Adrenal gland (tissue), 19 donors: Measurements from ENCODE around the gene DPY19L3. TPM values are rescaled to one million over a fixed set of nuclear protein-coding genes. Genes with fewer than 3 reads are reported as not detected.

ENCODE experiments used
- DNase-seq, 7 donors: peaks; one replicate each; pipeline ENCODE4 v3.0.0-alpha.2; 2019 to 2020
- H3K27ac ChIP-seq, 5 donors: fragments of 200-600 bp; sonication (generic) in 4 of 5; 1 replicate in 3 of 5; 2 replicates in 2 of 5; pipeline versions ENCODE4 v1.5.1 to v1.8.0; 2016 to 2020; ENCODE audit warnings: mild to moderate bottlenecking in 1 of 5
- H3K27me3 ChIP-seq: fragments of 200-600 bp; 2 replicates; pipeline ENCODE4 v1.8.0; 2021
- H3K36me3 ChIP-seq, 2 donors: fragments of 200-600 bp; replicated peaks in 1 of 2; 1 replicate in 1 of 2; 2 replicates in 1 of 2; pipeline versions ENCODE4 v1.5.1 to v1.8.0; 2018 to 2022
- H3K4me1 ChIP-seq, 2 donors: fragments of 200-600 bp; replicated peaks in 1 of 2; 1 replicate in 1 of 2; 2 replicates in 1 of 2; pipeline versions ENCODE4 v1.5.1 to v1.8.0; 2018 to 2021
- H3K4me3 ChIP-seq, 4 donors: fragments of 200-600 bp; sonication (generic) in 3 of 4; one replicate each; pipeline ENCODE4 v1.5.1; 2016 to 2018
- H3K9me3 ChIP-seq, 3 donors: fragments of 200-600 bp; sonication (generic) in 1 of 3; replicated peaks in 1 of 3; 1 replicate in 2 of 3; 2 replicates in 1 of 3; pipeline versions ENCODE4 v1.5.1 to v1.8.0; 2016 to 2021
- CTCF ChIP-seq, 6 experiments: fragments of 450-650 bp in 4 of 6; fragments of 200-600 bp in 2 of 6; sonication (generic) in 1 of 6; IDR thresholded peaks; 1 replicate in 5 of 6; 2 replicates in 1 of 6; pipeline versions ENCODE4 v1.5.1 to v1.8.0; 2016 to 2021; ENCODE audit warnings: antibody characterized with exemption in 6 of 6, mild to moderate bottlenecking in 2 of 6, moderate library complexity in 1 of 6
- POLR2A ChIP-seq, 2 donors: fragments of 450-650 bp; IDR thresholded peaks; one replicate each; pipeline ENCODE4 v1.6.1; 2017; ENCODE audit warnings: antibody characterized with exemption in 2 of 2, mild to moderate bottlenecking in 2 of 2, moderate library complexity in 1 of 2
- WGBS, 4 donors: extraction: QIAGEN DNeasy Blood & Tissue Kit in 2 of 4; methylation state at CpG; one replicate each; pipeline versions ENCODE4 v1.1.5 to v1.1.7; 2013 to 2017; 5-methylcytosine and 5-hydroxymethylcytosine counted together
- intact Hi-C, 2 donors: fragments of 100-400 bp; cut with DNase I; formaldehyde crosslinking; loops; one replicate each; pipeline versions ENCODE4 v1.14.1 to v1.15.0; 2022 to 2023
- long read RNA-seq, 10 donors: library from polyadenylated mRNA in 3 of 10; unstranded in 2 of 10; stranded (forward) in 1 of 10; transcript quantifications; one replicate each; pipeline ENCODE4 v2.0.0 and lab custom pipeline, GENCODE V29; 2021 to 2026
- polyA plus RNA-seq, 3 donors: library from polyadenylated mRNA; stranded (reverse); fragments of 200-250 nt in 2 of 3; fragments of 350-450 nt in 1 of 3; fragmentation: Illumina TruSeq in 1 of 3; extraction: RNeasy Lipid Tissue Mini Kit (QIAGEN cat#74804) in 1 of 3; gene quantifications; one replicate each; pipeline ENCODE4 v1.2.3, GENCODE V29; 2013 to 2014
- total RNA-seq, 9 donors: library from RNA; depleted of rRNA in 4 of 9; stranded (reverse); fragments of >200 nt in 4 of 9; fragments of 120-200 nt in 1 of 9; fragmentation: NEBNext Ultra II Directional in 1 of 9; extraction: Animal tissue kit (Norgen Biotek cat#: 25700) in 1 of 9; gene quantifications; one replicate each; pipeline versions ENCODE4 v1.1.0 to v1.2.4, GENCODE V29; 2013 to 2023
- donor health status: healthy with polysubstance abuse.
- donor health status: Bipolar disorder and iron deficiency.
- donor health status: DM: yes; HTN: yes; CAD: no.
- donor health status: DM: no; HTN: no; CAD: no.
- donor health status: DM: no; HTN: no; CAD: no.
- donor health status: DM: yes; HTN: yes; CAD: no.

Gene DPY19L3
- total RNA-seq, result 10 to 100 TPM; 19.6 to 31.0 (median 23.4) TPM
- polyA plus RNA-seq, result 10 to 100 TPM in 1 of 3 donors, 1 to 10 TPM in 2; 5.4 to 12.9 (median 6.8) TPM
- long read RNA-seq, donor 1, partial matches to known transcripts, result 0 of 2 reads
- long read RNA-seq, donor 1, other reads (novel, unspliced or antisense), result 0 of 2 reads
- long read RNA-seq, donor 2, partial matches to known transcripts, result 0 of 1 reads
- long read RNA-seq, donor 2, other reads (novel, unspliced or antisense), result 0 of 1 reads
- long read RNA-seq, donor 3, full-length matches to known transcripts, result 2 of 2 reads
- long read RNA-seq, donor 3, partial matches to known transcripts, result 0 of 2 reads
- long read RNA-seq, donor 3, other reads (novel, unspliced or antisense), result 0 of 2 reads
- long read RNA-seq, donor 4, result 0 reads
- long read RNA-seq, donor 5, full-length matches to known transcripts, result 3 of 9 reads
- long read RNA-seq, donor 5, partial matches to known transcripts, result 2 of 9 reads
- long read RNA-seq, donor 5, other reads (novel, unspliced or antisense), result 4 of 9 reads
- long read RNA-seq, donor 6, partial matches to known transcripts, result 1 of 1 reads
- long read RNA-seq, donor 6, other reads (novel, unspliced or antisense), result 0 of 1 reads
- long read RNA-seq, donor 7, full-length matches to known transcripts, result 1 of 1 reads
- long read RNA-seq, donor 7, partial matches to known transcripts, result 0 of 1 reads
- long read RNA-seq, donor 7, other reads (novel, unspliced or antisense), result 0 of 1 reads
- long read RNA-seq, donor 8, full-length matches to known transcripts, result 3 of 8 reads
- long read RNA-seq, donor 8, partial matches to known transcripts, result 5 of 8 reads
- long read RNA-seq, donor 8, other reads (novel, unspliced or antisense), result 0 of 8 reads
- long read RNA-seq, donor 9, full-length matches to known transcripts, result 3 of 8 reads
- long read RNA-seq, donor 9, partial matches to known transcripts, result 5 of 8 reads
- long read RNA-seq, donor 9, other reads (novel, unspliced or antisense), result 0 of 8 reads
- long read RNA-seq, donor 10, result 0 reads

- TF ChIP-seq POLR2A (IDR thresholded peaks at IDR 0.05) (peak; percentile 75 to 87), CTCF (IDR thresholded peaks at IDR 0.05) (no peak)
- peak; percentile 93 to 97 (median 95) for DNase-seq
- Histone ChIP-seq H3K9me3 (no peaks in the 10 kb centered on the region), H3K27ac (peak within 1 kb of the TSS; percentile 84 to 98 (median 95)), H3K36me3 (peaks cover 0 to 3% of the 10 kb centered on the region in 2 donors), H3K27me3 (no peaks in the 10 kb centered on the region), H3K4me1 (peaks cover 6 to 22% of the 10 kb centered on the region in 2 donors), H3K4me3 (peak within 1 kb of the TSS; percentile 60 to 99 (median 72))
- intact Hi-C loops, result loop anchor here in 1 of 2 donors (5.0 kb wide), 1 partner anchor 48 kb away; no protein-coding TSS in a partner anchor
- 0% methylated on average over 2 to 104 of the region's 104 CpGs for WGBS, 4 donors
Measured at GRCh38 chr19:32405431-32406160, at the start of gene DPY19L3. TSS of gene DPY19L3 (plus strand) at chr19:32405770. CDS start at chr19:32408254, 2,484 bp downstream.

- WGBS, 4 donors, result 11 to 26% (median 18%) methylated on average over 2 of the region's 2 CpGs
- TF ChIP-seq POLR2A (IDR thresholded peaks at IDR 0.05) (no peak), CTCF (IDR thresholded peaks at IDR 0.05) (peak in 3 of 6 experiments; percentile 11 to 25 (median 24))
- DNase-seq, result no peak
- Histone ChIP-seq H3K27me3 (no peaks in the 10 kb centered on the region), H3K27ac (no peak overlapping the region), H3K9me3 (no peaks in the 10 kb centered on the region), H3K4me3 (no peak overlapping the region), H3K4me1 (peaks cover 2 to 8% of the 10 kb centered on the region in 2 donors), H3K36me3 (peaks cover 0 to 59% of the 10 kb centered on the region in 2 donors)
- intact Hi-C loops, result loop anchor here in 1 of 2 donors (5.0 kb wide), 1 partner anchor 50 kb away; the partner anchor contains the start of gene DPY19L3
Measured at GRCh38 chr19:32357720-32358119, 47.9 kb upstream of the DPY19L3 start.

GRCh38 chr19:32358321-32358720 is 47.2 kb upstream of the DPY19L3 start:
- Histone ChIP-seq H3K9me3 (no peaks in the 10 kb centered on the region), H3K27ac (no peak overlapping the region), H3K36me3 (peaks cover 0 to 53% of the 10 kb centered on the region in 2 donors), H3K4me1 (peaks cover 5 to 14% of the 10 kb centered on the region in 2 donors), H3K27me3 (no peaks in the 10 kb centered on the region), H3K4me3 (no peak overlapping the region)
- intact Hi-C loops, result loop anchor here in 1 of 2 donors (5.0 kb wide), 1 partner anchor 49 kb away; the partner anchor contains the start of gene DPY19L3
- no peak for TF ChIP-seq POLR2A (IDR thresholded peaks at IDR 0.05)
- no peak for TF ChIP-seq CTCF (IDR thresholded peaks at IDR 0.05)
- WGBS, 4 donors, result 90 to 97% (median 94%) methylated on average over 5 of the region's 5 CpGs
- DNase-seq, result no peak
